A172 (cell line): ENCODE results near the gene FOXE3. TPM values are rescaled to one million over a fixed set of nuclear protein-coding genes. Genes with fewer than 3 reads are reported as not detected.

Experiments
- DNase-seq: peaks from one replicate; pipeline ENCODE4 v3.0.0-alpha.2; 2015; ENCODE audit warnings: low spot score
- total RNA-seq: library from RNA; depleted of rRNA; stranded (reverse); fragments of >200 nt; shearing (Covaris generic); gene quantifications from 2 replicates; pipeline ENCODE4 v1.2.3, GENCODE V29; 2014; rRNA removed

FOXE3 gene
- not detected in 2 replicates for total RNA-seq

- DNase-seq, result no peak
Observed at GRCh38 chr1:47415728-47416318, at the start of gene FOXE3. Gene FOXE3 (plus strand): TSS chr1:47416285. CDS start chr1:47416316, 31 bp downstream.

- DNase-seq, result no peak
Observed at GRCh38 chr1:47367651-47368050, 48.4 kb upstream of the FOXE3 start.

GRCh38 chr1:47371016-47371517 lies 45.0 kb upstream of the FOXE3 start:
- DNase-seq, result no peak

- no peak for DNase-seq
Observed at GRCh38 chr1:47374501-47374900, 41.6 kb upstream of the FOXE3 start.

GRCh38 chr1:47378147-47378546 lies 37.9 kb upstream of the FOXE3 start:
- no peak for DNase-seq

- no peak for DNase-seq
Observed at GRCh38 chr1:47380699-47381098, 35.4 kb upstream of the FOXE3 start.

- no peak for DNase-seq
Observed at GRCh38 chr1:47382399-47382983, 33.6 kb upstream of the FOXE3 start.

GRCh38 chr1:47384083-47384482 lies 32.0 kb upstream of the FOXE3 start:
- DNase-seq, result no peak

GRCh38 chr1:47385020-47385419 lies 31.1 kb upstream of the FOXE3 start:
- DNase-seq, result no peak

- no peak for DNase-seq
Observed at GRCh38 chr1:47386268-47386667, 29.8 kb upstream of the FOXE3 start.

- DNase-seq, result no peak
Observed at GRCh38 chr1:47388030-47388890, 27.8 kb upstream of the FOXE3 start.

GRCh38 chr1:47388891-47389238 lies 27.2 kb upstream of the FOXE3 start:
- DNase-seq, result peak; percentile 70

GRCh38 chr1:47389731-47390130 lies 26.4 kb upstream of the FOXE3 start:
- DNase-seq, result no peak

- no peak for DNase-seq
Observed at GRCh38 chr1:47390843-47391242, 25.2 kb upstream of the FOXE3 start.

- no peak for DNase-seq
Observed at GRCh38 chr1:47393141-47393540, 22.9 kb upstream of the FOXE3 start.

GRCh38 chr1:47395433-47395832 lies 20.7 kb upstream of the FOXE3 start:
- no peak for DNase-seq

GRCh38 chr1:47396671-47397196 lies 19.4 kb upstream of the FOXE3 start:
- DNase-seq, result no peak

GRCh38 chr1:47399138-47399845 lies 16.8 kb upstream of the FOXE3 start:
- DNase-seq, result no peak

- DNase-seq, result no peak
Observed at GRCh38 chr1:47399846-47400155, 16.3 kb upstream of the FOXE3 start.

- DNase-seq, result no peak
Observed at GRCh38 chr1:47401761-47402160, 14.3 kb upstream of the FOXE3 start.

- DNase-seq, result no peak
Observed at GRCh38 chr1:47402591-47402990, 13.5 kb upstream of the FOXE3 start.

GRCh38 chr1:47403321-47403910 lies 12.7 kb upstream of the FOXE3 start:
- DNase-seq, result no peak
